ENCODE data around the gene HNRNPAB.

DNA sequence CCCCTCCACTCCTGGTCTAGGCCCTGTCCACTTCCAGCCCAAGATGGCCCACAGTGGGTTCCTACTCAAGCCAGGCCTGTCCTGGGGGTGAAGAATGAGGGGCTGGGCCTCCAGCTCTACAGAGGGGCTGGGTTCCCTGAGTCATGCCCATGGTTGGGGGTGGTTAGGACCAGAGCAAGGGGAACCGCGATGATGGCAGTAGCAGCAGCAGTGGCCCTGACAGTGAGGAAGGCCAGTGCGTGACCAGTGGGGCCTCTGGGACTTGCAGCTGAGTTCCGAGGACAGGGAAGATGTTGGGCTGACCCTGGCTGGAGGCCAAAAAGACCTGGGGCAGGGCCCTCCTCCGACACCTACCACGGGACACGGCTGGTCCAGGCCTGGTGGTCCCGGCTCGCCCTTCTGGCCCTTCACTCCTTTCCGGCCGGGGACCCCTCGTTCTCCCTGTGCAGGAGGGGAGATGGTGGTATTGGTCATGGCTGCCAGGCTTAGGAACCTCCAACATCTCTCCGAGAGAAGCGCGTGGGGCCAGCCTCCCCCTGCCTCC is 37.4 kb downstream of the HNRNPAB start:
- TF ChIP-seq POLR2A (IDR thresholded peaks at IDR 0.05): no peak
- TF ChIP-seq, protein P1, sequence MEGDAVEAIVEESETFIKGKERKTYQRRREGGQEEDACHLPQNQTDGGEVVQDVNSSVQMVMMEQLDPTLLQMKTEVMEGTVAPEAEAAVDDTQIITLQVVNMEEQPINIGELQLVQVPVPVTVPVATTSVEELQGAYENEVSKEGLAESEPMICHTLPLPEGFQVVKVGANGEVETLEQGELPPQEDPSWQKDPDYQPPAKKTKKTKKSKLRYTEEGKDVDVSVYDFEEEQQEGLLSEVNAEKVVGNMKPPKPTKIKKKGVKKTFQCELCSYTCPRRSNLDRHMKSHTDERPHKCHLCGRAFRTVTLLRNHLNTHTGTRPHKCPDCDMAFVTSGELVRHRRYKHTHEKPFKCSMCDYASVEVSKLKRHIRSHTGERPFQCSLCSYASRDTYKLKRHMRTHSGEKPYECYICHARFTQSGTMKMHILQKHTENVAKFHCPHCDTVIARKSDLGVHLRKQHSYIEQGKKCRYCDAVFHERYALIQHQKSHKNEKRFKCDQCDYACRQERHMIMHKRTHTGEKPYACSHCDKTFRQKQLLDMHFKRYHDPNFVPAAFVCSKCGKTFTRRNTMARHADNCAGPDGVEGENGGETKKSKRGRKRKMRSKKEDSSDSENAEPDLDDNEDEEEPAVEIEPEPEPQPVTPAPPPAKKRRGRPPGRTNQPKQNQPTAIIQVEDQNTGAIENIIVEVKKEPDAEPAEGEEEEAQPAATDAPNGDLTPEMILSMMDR (IDR thresholded peaks at IDR 0.05): no peak
